ENCODE measurements around the gene DYNC2LI1.

Gene DYNC2LI1

GRCh38 chr2:43819491-43820163, 45.8 kb downstream of the DYNC2LI1 start:
- DNase-seq: no peak

- no peak for DNase-seq
These were observed 49.0 kb downstream of the DYNC2LI1 start for GRCh38 chr2:43822839-43823238.

- DNase-seq: no peak
These were observed 49.9 kb downstream of the DYNC2LI1 start for GRCh38 chr2:43823751-43824150.

- no peak for DNase-seq
These were observed 50.7 kb downstream of the DYNC2LI1 start for GRCh38 chr2:43824512-43824911.

- no peak for DNase-seq
These were observed 51.2 kb downstream of the DYNC2LI1 start for GRCh38 chr2:43824951-43825493.

GRCh38 chr2:43825841-43826240, 52.0 kb downstream of the DYNC2LI1 start:
- no peak for DNase-seq

- no peak for DNase-seq
These were observed 52.7 kb downstream of the DYNC2LI1 start for GRCh38 chr2:43826305-43827250.

GRCh38 chr2:43831543-43832294, 57.9 kb downstream of the DYNC2LI1 start:
- DNase-seq: no peak

- no peak for DNase-seq
These were observed 58.6 kb downstream of the DYNC2LI1 start for GRCh38 chr2:43832457-43832856.

GRCh38 chr2:43837033-43837432, 63.2 kb downstream of the DYNC2LI1 start:
- DNase-seq: no peak

- DNase-seq: no peak
These were observed 64.2 kb downstream of the DYNC2LI1 start for GRCh38 chr2:43837831-43838559.

GRCh38 chr2:43838560-43839267, 64.9 kb downstream of the DYNC2LI1 start, which contains the start of the genes ABCG5 and ABCG8:
Gene ABCG5, minus strand, starts transcription at chr2:43838839. Its CDS starts 160 bp downstream, at chr2:43838679.
Gene ABCG8, plus strand, starts transcription at chr2:43838971. Its CDS starts 83 bp downstream, at chr2:43839054.
- no peak for DNase-seq

- no peak for DNase-seq
These were observed 66.1 kb downstream of the DYNC2LI1 start for GRCh38 chr2:43839776-43840564.

GRCh38 chr2:43840965-43841364, 67.1 kb downstream of the DYNC2LI1 start:
- DNase-seq: no peak

- DNase-seq: no peak
These were observed 68.4 kb downstream of the DYNC2LI1 start for GRCh38 chr2:43841949-43842865.

- DNase-seq: no peak
These were observed 69.0 kb downstream of the DYNC2LI1 start for GRCh38 chr2:43842866-43843226.

GRCh38 chr2:43845181-43845580, 71.3 kb downstream of the DYNC2LI1 start:
- no peak for DNase-seq

- DNase-seq: no peak
These were observed 72.4 kb downstream of the DYNC2LI1 start for GRCh38 chr2:43846140-43846793.

GRCh38 chr2:43848214-43848613, 74.4 kb downstream of the DYNC2LI1 start:
- no peak for DNase-seq

Data from activated CD4-positive, alpha-beta T cell treated with anti-CD3 and anti-CD28 coated beads, Interleukin-2, amount 50 U/mL, for 48 hours (primary cell).